Panc1 (cell line): ENCODE data around the gene UCP2.

Experiments used
- CTCF ChIP-seq: fragments of 450-650 bp; IDR thresholded peaks from 2 replicates; pipeline ENCODE4 v1.5.1; 2017; ENCODE audit warnings: mild to moderate bottlenecking
- POLR2AphosphoS5 ChIP-seq: IDR thresholded peaks from 2 replicates; pipeline ENCODE4 v1.6.1; 2012; ENCODE audit warnings: mild to moderate bottlenecking, low read depth, low read length, moderate library complexity
- REST ChIP-seq, 2 experiments: IDR thresholded peaks; 2 replicates each; pipeline ENCODE4 v1.6.1; 2011 to 2012; ENCODE audit warnings: low read depth in 2 of 2, control low read depth in 1 of 2, low read length in 1 of 2, mild to moderate bottlenecking in 1 of 2, moderate library complexity in 1 of 2; ENCODE audit not compliant: insufficient read depth in 1 of 2
- SIN3A ChIP-seq: IDR thresholded peaks from 2 replicates; pipeline ENCODE4 v1.6.1; 2012; ENCODE audit warnings: low read depth, mild to moderate bottlenecking, low read length, moderate library complexity, borderline replicate concordance; ENCODE audit not compliant: insufficient read depth
- TCF7L2 ChIP-seq: IDR thresholded peaks from 2 replicates; pipeline ENCODE4 v1.6.1; 2011; ENCODE audit warnings: mild to moderate bottlenecking, low read depth, low read length, inconsistent platforms

GRCh38 chr11:73995247-73995646, 12.6 kb upstream of the UCP2 start:
- TF ChIP-seq CTCF (no peak), POLR2AphosphoS5 (no peak), REST (IDR thresholded peaks at IDR 0.05; ENCODE audit: insufficient read depth in 1 of 2, low read depth in 2 of 2, low read length in 1 of 2) (no peak), SIN3A (no peak), TCF7L2 (no peak)
